Panc1 (cell line): Measurements from ENCODE around the gene SPRED2. TPM values are rescaled to one million over a fixed set of nuclear protein-coding genes. Genes with fewer than 3 reads are reported as not detected.

Experiments
- ATAC-seq: fragments of 200-7000 bp; cut with Tn5 transposase; 2 replicates; pipeline ENCODE4 v1.9.1; 2020; ENCODE audit warnings: mild to moderate bottlenecking, moderate library complexity
- BruUV-seq: library from RNA; stranded (reverse); fragments of 400-500 nt; replicated peaks from 2 replicates; lab custom pipeline; 2021; lab: Mats Ljungman, UMichigan
- CTCF ChIA-PET: fragments of 300-600 bp; sonication (Branson Sonifier 250); formaldehyde crosslinking; loops from one replicate; lab custom pipeline; 2022; ENCODE audit warnings: antibody characterized with exemption; lab: Charles Lee
- POLR2A ChIA-PET: fragments of 300-600 bp; sonication (Branson Sonifier 250); formaldehyde crosslinking; loops from one replicate; lab custom pipeline; 2022; ENCODE audit warnings: antibody characterized with exemption; lab: Charles Lee
- DNase-seq: peaks from one replicate; pipeline ENCODE4 v3.0.0-alpha.2; 2010; ENCODE audit warnings: low read depth, low spot score
- H3K27ac ChIP-seq: 2 replicates; pipeline ENCODE4 v1.5.1; 2011; ENCODE audit warnings: mild to moderate bottlenecking, low read length, inconsistent platforms
- H3K27me3 ChIP-seq: fragments of 200-500 bp; sonication (Bioruptor generic); 2 replicates; pipeline ENCODE4 v1.6.0; 2014; ENCODE audit warnings: low read length, inconsistent platforms; ENCODE audit not compliant: control insufficient read depth, insufficient read depth
- H3K36me3 ChIP-seq: fragments of 200-500 bp; sonication (Bioruptor generic); 2 replicates; pipeline ENCODE4 v1.5.1; 2014; ENCODE audit warnings: inconsistent platforms, mild to moderate bottlenecking, low read length, moderate library complexity; ENCODE audit not compliant: control insufficient read depth, insufficient read depth
- H3K4me1 ChIP-seq: 2 replicates; pipeline ENCODE4 v1.5.1; 2011; ENCODE audit warnings: inconsistent platforms, mild to moderate bottlenecking, low read length, moderate library complexity; ENCODE audit not compliant: control insufficient read depth, insufficient read depth
- H3K4me3 ChIP-seq, 2 experiments: 2 replicates each; pipeline ENCODE4 v1.5.1; 2011 to 2012; ENCODE audit warnings: low read depth in 2 of 2, low read length in 2 of 2, mild to moderate bottlenecking in 2 of 2, inconsistent platforms in 1 of 2, moderate library complexity in 1 of 2
- H3K9me3 ChIP-seq: fragments of 200-500 bp; sonication (Bioruptor generic); 2 replicates; pipeline ENCODE4 v1.5.1; 2014; ENCODE audit warnings: low read depth, mild to moderate bottlenecking, inconsistent platforms, low read length, moderate library complexity; ENCODE audit not compliant: control insufficient read depth, insufficient read depth
- POLR2AphosphoS5 ChIP-seq: IDR thresholded peaks from 2 replicates; pipeline ENCODE4 v1.6.1; 2012; ENCODE audit warnings: mild to moderate bottlenecking, low read depth, low read length, moderate library complexity
- REST ChIP-seq, 2 experiments: IDR thresholded peaks; 2 replicates each; pipeline ENCODE4 v1.6.1; 2011 to 2012; ENCODE audit warnings: low read depth in 2 of 2, control low read depth in 1 of 2, low read length in 1 of 2, mild to moderate bottlenecking in 1 of 2, moderate library complexity in 1 of 2; ENCODE audit not compliant: insufficient read depth in 1 of 2
- SIN3A ChIP-seq: IDR thresholded peaks from 2 replicates; pipeline ENCODE4 v1.6.1; 2012; ENCODE audit warnings: low read depth, mild to moderate bottlenecking, low read length, moderate library complexity, borderline replicate concordance; ENCODE audit not compliant: insufficient read depth
- TCF7L2 ChIP-seq: IDR thresholded peaks from 2 replicates; pipeline ENCODE4 v1.6.1; 2011; ENCODE audit warnings: mild to moderate bottlenecking, low read depth, low read length, inconsistent platforms
- in situ Hi-C: cut with HindIII; loops from 2 replicates; pipeline ENCODE4 v1.10.0; 2016; ENCODE audit warnings: low sequenced_read_pairs, low pct_unique_long_range_greater_than_20kb
- intact Hi-C: fragments of 100-400 bp; cut with micrococcal nuclease; formaldehyde crosslinking; loops from one replicate; pipeline ENCODE4 v1.10.0; 2022; ENCODE audit not compliant: unreplicated experiment
- total RNA-seq: library from RNA; stranded (reverse); gene quantifications from one replicate; pipeline ENCODE4 v1.2.1, GENCODE V29; 2021; ENCODE audit not compliant: unreplicated experiment
- TF ChIP-seq, protein P1 (sequence below): fragments of 450-650 bp; IDR thresholded peaks from 2 replicates; pipeline ENCODE4 v1.5.1; 2017; ENCODE audit warnings: mild to moderate bottlenecking

Gene SPRED2
- total RNA-seq, 1 experiment from 2014 or later, result 60.1 TPM

- Histone ChIP-seq H3K27me3 (no peaks in the 10 kb centered on the region), H3K4me1 (peaks cover 81% of the 10 kb centered on the region), H3K9me3 (no peaks in the 10 kb centered on the region), H3K4me3 (no peak overlapping the region), H3K36me3 (no peaks in the 10 kb centered on the region), H3K27ac (peak overlapping the region; percentile 60)
- intact Hi-C loops (no loop called here), in situ Hi-C loops (no loop called here)
- DNase-seq (no peak), ATAC-seq (no peak)
- POLR2A ChIA-PET, result no interaction called here
- BruUV-seq, result no TSS peak
- TF ChIP-seq, protein P1, sequence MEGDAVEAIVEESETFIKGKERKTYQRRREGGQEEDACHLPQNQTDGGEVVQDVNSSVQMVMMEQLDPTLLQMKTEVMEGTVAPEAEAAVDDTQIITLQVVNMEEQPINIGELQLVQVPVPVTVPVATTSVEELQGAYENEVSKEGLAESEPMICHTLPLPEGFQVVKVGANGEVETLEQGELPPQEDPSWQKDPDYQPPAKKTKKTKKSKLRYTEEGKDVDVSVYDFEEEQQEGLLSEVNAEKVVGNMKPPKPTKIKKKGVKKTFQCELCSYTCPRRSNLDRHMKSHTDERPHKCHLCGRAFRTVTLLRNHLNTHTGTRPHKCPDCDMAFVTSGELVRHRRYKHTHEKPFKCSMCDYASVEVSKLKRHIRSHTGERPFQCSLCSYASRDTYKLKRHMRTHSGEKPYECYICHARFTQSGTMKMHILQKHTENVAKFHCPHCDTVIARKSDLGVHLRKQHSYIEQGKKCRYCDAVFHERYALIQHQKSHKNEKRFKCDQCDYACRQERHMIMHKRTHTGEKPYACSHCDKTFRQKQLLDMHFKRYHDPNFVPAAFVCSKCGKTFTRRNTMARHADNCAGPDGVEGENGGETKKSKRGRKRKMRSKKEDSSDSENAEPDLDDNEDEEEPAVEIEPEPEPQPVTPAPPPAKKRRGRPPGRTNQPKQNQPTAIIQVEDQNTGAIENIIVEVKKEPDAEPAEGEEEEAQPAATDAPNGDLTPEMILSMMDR, result no peak
- TF ChIP-seq POLR2AphosphoS5 (no peak), TCF7L2 (no peak), SIN3A (no peak), REST (IDR thresholded peaks at IDR 0.05; ENCODE audit: insufficient read depth in 1 of 2, low read depth in 2 of 2, low read length in 1 of 2) (no peak)
- CTCF ChIA-PET, result interaction anchor here (0.6 kb wide), 1 partner anchor 150 kb away, joined by 3 read pairs; no protein-coding TSS in a partner anchor
These were observed 59.8 kb downstream of the SPRED2 start for GRCh38 chr2:65372619-65373018.

GRCh38 chr2:65371074-65371434, 61.3 kb downstream of the SPRED2 start:
- CTCF ChIA-PET, result no interaction called here
- Histone ChIP-seq H3K27ac (peak overlapping the region; percentile 68; the same call in 1 of the 2 replicates), H3K4me3 (no peak overlapping the region), H3K4me1 (peaks cover 90% of the 10 kb centered on the region), H3K27me3 (no peaks in the 10 kb centered on the region), H3K36me3 (no peaks in the 10 kb centered on the region), H3K9me3 (no peaks in the 10 kb centered on the region)
- DNase-seq, result no peak
- TF ChIP-seq REST (IDR thresholded peaks at IDR 0.05; ENCODE audit: insufficient read depth in 1 of 2, low read depth in 2 of 2, low read length in 1 of 2) (no peak), SIN3A (no peak), TCF7L2 (no peak), POLR2AphosphoS5 (no peak)
- TF ChIP-seq, protein P1, result no peak
- no peak for ATAC-seq
- in situ Hi-C loops (no loop called here), intact Hi-C loops (no loop called here)
- POLR2A ChIA-PET, result no interaction called here
- no TSS peak for BruUV-seq
